Brain microvascular endothelial cell (primary cell): ENCODE measurements around the gene FGFR1OP2.

ENCODE experiments used
- DNase-seq: peaks from one replicate; pipeline ENCODE4 v3.0.0-alpha.2; 2020
- H3K27ac ChIP-seq: fragments of 250-450 bp; sonication (Bioruptor Pico); 2 replicates; pipeline ENCODE4 v1.5.1; 2020; ENCODE audit warnings: mild to moderate bottlenecking, moderate library complexity
- H3K27me3 ChIP-seq: fragments of 250-450 bp; sonication (Bioruptor Pico); replicated peaks from 2 replicates; pipeline ENCODE4 v1.5.1; 2020; ENCODE audit warnings: mild to moderate bottlenecking
- H3K36me3 ChIP-seq: fragments of 250-450 bp; sonication (Bioruptor Pico); replicated peaks from 2 replicates; pipeline ENCODE4 v1.5.1; 2020; ENCODE audit warnings: mild to moderate bottlenecking
- H3K4me3 ChIP-seq: 2 replicates; pipeline ENCODE4 v1.5.1; 2011; ENCODE audit warnings: low read depth, mild to moderate bottlenecking, control low read depth, low read length, moderate library complexity
- CTCF ChIP-seq: IDR thresholded peaks from 2 replicates; pipeline ENCODE4 v1.5.1; 2011; ENCODE audit warnings: low read depth, mild to moderate bottlenecking, moderate library complexity, low read length, control low read depth, inconsistent platforms; ENCODE audit errors: missing control alignments
- in situ Hi-C: cut with HindIII; loops from 2 replicates; pipeline ENCODE4 v1.10.0; 2017; ENCODE audit warnings: low sequenced_read_pairs, low pct_ligation_motif_present

FGFR1OP2 gene

GRCh38 chr12:26970136-26970535, 31.9 kb downstream of the FGFR1OP2 start:
- Histone ChIP-seq H3K27ac (no peak overlapping the region), H3K36me3 (peaks cover 17% of the 10 kb centered on the region), H3K27me3 (no peaks in the 10 kb centered on the region), H3K4me3 (no peak overlapping the region)
- TF ChIP-seq CTCF, result no peak
- no peak for DNase-seq
- in situ Hi-C loops, result no loop called here

- TF ChIP-seq CTCF, result no peak
- Histone ChIP-seq H3K36me3 (peaks cover 13% of the 10 kb centered on the region), H3K4me3 (no peak overlapping the region), H3K27ac (no peak overlapping the region), H3K27me3 (no peaks in the 10 kb centered on the region)
- in situ Hi-C loops, result no loop called here
- no peak for DNase-seq
These were observed 33.7 kb downstream of the FGFR1OP2 start for GRCh38 chr12:26971963-26972362.

- TF ChIP-seq CTCF, result no peak
- no peak for DNase-seq
- peaks cover 8% of the 10 kb centered on the region for H3K36me3 ChIP-seq
- no peak overlapping the region for H3K4me3 ChIP-seq
- no peaks in the 10 kb centered on the region for H3K27me3 ChIP-seq
- H3K27ac ChIP-seq, result no peak overlapping the region
- in situ Hi-C loops, result no loop called here
These were observed 38.4 kb downstream of the FGFR1OP2 start for GRCh38 chr12:26976687-26977086.

- H3K4me3 ChIP-seq, result no peak overlapping the region
- DNase-seq, result no peak
- in situ Hi-C loops, result no loop called here
These were observed 40.5 kb downstream of the FGFR1OP2 start for GRCh38 chr12:26978801-26979200.

DNA sequence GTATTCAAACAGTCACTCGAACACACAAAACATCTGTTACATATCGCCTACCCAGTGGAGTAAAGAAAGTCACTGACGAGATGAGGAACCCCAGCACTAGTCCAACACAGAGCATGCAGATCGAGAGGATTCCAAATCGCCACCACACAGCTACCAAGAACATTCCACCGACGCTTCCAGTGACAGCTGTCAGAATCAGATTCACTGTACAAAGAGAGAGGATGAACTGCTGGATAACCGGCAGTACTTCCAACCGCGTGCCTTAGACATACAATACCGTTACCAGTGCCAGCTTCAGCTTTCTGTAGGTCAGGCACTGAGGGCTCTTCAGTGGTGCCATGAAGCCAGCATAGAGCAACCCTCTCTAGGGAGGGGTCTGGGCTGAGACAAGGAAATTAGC, 41.5 kb downstream of the FGFR1OP2 start:
- H3K36me3 ChIP-seq, result no peaks in the 10 kb centered on the region
- H3K4me3 ChIP-seq, result no peak overlapping the region
- TF ChIP-seq CTCF, result no peak
- no peak for DNase-seq
- no peaks in the 10 kb centered on the region for H3K27me3 ChIP-seq
- in situ Hi-C loops, result no loop called here
- no peak overlapping the region for H3K27ac ChIP-seq

More at GRCh38 chr12:26978801-26979200, 40.5 kb downstream of the FGFR1OP2 start:
- Histone ChIP-seq H3K27me3 (no peaks in the 10 kb centered on the region), H3K27ac (no peak overlapping the region), H3K36me3 (peaks cover 2% of the 10 kb centered on the region)
- no peak for TF ChIP-seq CTCF

- Histone ChIP-seq H3K27me3 (no peaks in the 10 kb centered on the region), H3K27ac (no peak overlapping the region), H3K36me3 (no peaks in the 10 kb centered on the region), H3K4me3 (no peak overlapping the region)
- no peak for TF ChIP-seq CTCF
- in situ Hi-C loops, result no loop called here
- no peak for DNase-seq
These were observed 44.6 kb downstream of the FGFR1OP2 start for GRCh38 chr12:26982866-26983265.
